ENCODE results near the gene MRPL42.
"Not testable (repeated sequence)": the region's sequence is repeated elsewhere in the genome, so short reads cannot be mapped to it uniquely, and the experiment has no call there.

The MRPL42 gene

GRCh38 chr12:93547778-93548177 is 80.5 kb downstream of the MRPL42 start:
- no peak for TF ChIP-seq CTCF (conservative IDR thresholded peaks at IDR 0.05; ENCODE audit: low read depth)
- POLR2A ChIA-PET (ENCODE audit: low non-redundant PET), result interaction anchor here (0.7 kb wide), 1 partner anchor 377 kb away, joined by 8 read pairs; no protein-coding TSS in a partner anchor
- CTCF ChIA-PET, result interaction anchor here (0.6 kb wide), 1 partner anchor 291 kb away, joined by 5 read pairs; no protein-coding TSS in a partner anchor

GRCh38 chr12:93549174-93549573 is 81.9 kb downstream of the MRPL42 start:
- ChIA-PET CTCF (interaction anchor here (0.6 kb wide), 1 partner anchor 553 kb away, joined by 3 read pairs; no protein-coding TSS in a partner anchor), POLR2A (ENCODE audit: low non-redundant PET) (no interaction called here)
- TF ChIP-seq CTCF (conservative IDR thresholded peaks at IDR 0.05; ENCODE audit: low read depth), result no peak
- DNase-seq (ENCODE audit: low spot score), result no peak
- H3K27ac ChIP-seq, result no peak overlapping the region

More at GRCh38 chr12:93547778-93548177, 80.5 kb downstream of the MRPL42 start:
- H3K27ac ChIP-seq, result no peak overlapping the region
- no peak for DNase-seq (ENCODE audit: low spot score)

- no peak for DNase-seq (ENCODE audit: low spot score)
- CTCF ChIA-PET, result no interaction called here
- TF ChIP-seq CTCF (conservative IDR thresholded peaks at IDR 0.05; ENCODE audit: low read depth), result no peak
- H3K27ac ChIP-seq, result no peak overlapping the region
- POLR2A ChIA-PET (ENCODE audit: low non-redundant PET), result no interaction called here
Observed at GRCh38 chr12:93550748-93551611, 83.7 kb downstream of the MRPL42 start.

- POLR2A ChIA-PET (ENCODE audit: low non-redundant PET), result no interaction called here
Observed at GRCh38 chr12:93552427-93552826, 85.1 kb downstream of the MRPL42 start.

GRCh38 chr12:93557879-93558278 is 90.6 kb downstream of the MRPL42 start:
- H3K27ac ChIP-seq; CTCF ChIA-PET; POLR2A ChIA-PET (ENCODE audit: low non-redundant PET); DNase-seq (ENCODE audit: low spot score): not testable (repeated sequence)

More at GRCh38 chr12:93552427-93552826, 85.1 kb downstream of the MRPL42 start:
- CTCF ChIA-PET, result interaction anchor here (0.5 to 1.7 kb wide), 2 partner anchors 50 to 477 kb away, joined by 3 to 8 read pairs; no protein-coding TSS in a partner anchor
- H3K27ac ChIP-seq, result no peak overlapping the region
- no peak for TF ChIP-seq CTCF (conservative IDR thresholded peaks at IDR 0.05; ENCODE audit: low read depth)
- no peak for DNase-seq (ENCODE audit: low spot score)

GRCh38 chr12:93558685-93559084 is 91.4 kb downstream of the MRPL42 start:
- POLR2A ChIA-PET (ENCODE audit: low non-redundant PET); CTCF ChIA-PET; DNase-seq (ENCODE audit: low spot score); H3K27ac ChIP-seq: not testable (repeated sequence)

- peak; percentile 55 for DNase-seq (ENCODE audit: low spot score)
- CTCF ChIA-PET, result no interaction called here
- TF ChIP-seq CTCF (conservative IDR thresholded peaks at IDR 0.05; ENCODE audit: low read depth), result no peak
- H3K27ac ChIP-seq, result no peak overlapping the region
- POLR2A ChIA-PET (ENCODE audit: low non-redundant PET), result no interaction called here
Observed at GRCh38 chr12:93563807-93564538, 96.7 kb downstream of the MRPL42 start.

All from RWPE1 (cell line).